Smooth muscle cell (in vitro differentiated cells): ENCODE measurements around the gene HLCS. TPM values are rescaled to one million over a fixed set of nuclear protein-coding genes. Genes with fewer than 3 reads are reported as not detected.

Source experiments
- DNase-seq: peaks from one replicate; lab custom pipeline; 2025; ENCODE audit not compliant: unreplicated experiment; lab: John Stamatoyannopoulos, UW
- H2AFZ ChIP-seq: fragments of 200-600 bp; sonication (generic); 2 replicates; pipeline ENCODE4 v1.6.0; 2016; ENCODE audit warnings: antibody characterized with exemption, low read depth, mild to moderate bottlenecking
- H3F3A ChIP-seq: fragments of 200-600 bp; sonication (generic); 2 replicates; pipeline ENCODE4 v1.6.0; 2017; ENCODE audit warnings: antibody characterized with exemption, low read depth
- H3K27ac ChIP-seq: fragments of 200-600 bp; sonication (generic); 2 replicates; pipeline ENCODE4 v1.5.1; 2016; ENCODE audit warnings: low read depth, mild to moderate bottlenecking
- H3K27me3 ChIP-seq: fragments of 200-600 bp; sonication (generic); 2 replicates; pipeline ENCODE4 v1.6.1; 2016; ENCODE audit warnings: low read depth, mild to moderate bottlenecking
- H3K36me3 ChIP-seq: fragments of 200-600 bp; sonication (generic); 2 replicates; pipeline ENCODE4 v1.5.1; 2016; ENCODE audit warnings: low read depth
- H3K4me1 ChIP-seq: fragments of 200-600 bp; sonication (generic); 2 replicates; pipeline ENCODE4 v1.5.1; 2016; ENCODE audit warnings: low read depth
- H3K4me2 ChIP-seq: fragments of 200-600 bp; sonication (generic); 2 replicates; pipeline ENCODE4 v1.6.0; 2016; ENCODE audit warnings: mild to moderate bottlenecking
- H3K4me3 ChIP-seq: fragments of 200-600 bp; sonication (generic); 2 replicates; pipeline ENCODE4 v1.5.1; 2016; ENCODE audit warnings: mild to moderate bottlenecking
- H3K79me2 ChIP-seq: fragments of 200-600 bp; sonication (generic); 2 replicates; pipeline ENCODE4 v1.6.0; 2016; ENCODE audit warnings: low read depth, mild to moderate bottlenecking
- H3K9ac ChIP-seq: fragments of 200-600 bp; sonication (generic); 2 replicates; pipeline ENCODE4 v1.6.0; 2016; ENCODE audit warnings: low read depth
- H3K9me3 ChIP-seq: fragments of 200-600 bp; sonication (generic); replicated peaks from 2 replicates; pipeline ENCODE4 v1.5.1; 2016; ENCODE audit warnings: low read depth
- H4K20me1 ChIP-seq: fragments of 200-600 bp; sonication (generic); 2 replicates; pipeline ENCODE4 v1.6.0; 2016; ENCODE audit warnings: low read depth
- CTCF ChIP-seq: fragments of 200-600 bp; sonication (generic); IDR thresholded peaks from 2 replicates; pipeline ENCODE4 v1.5.1; 2017; ENCODE audit warnings: borderline replicate concordance, mild to moderate bottlenecking, antibody characterized with exemption; ENCODE audit not compliant: insufficient read depth, poor library complexity, severe bottlenecking
- WGBS: methylation state at CpG from one replicate; pipeline ENCODE4 v1.1.7; 2016; ENCODE audit warnings: low lambda C conversion rate; 5-methylcytosine and 5-hydroxymethylcytosine counted together
- polyA plus RNA-seq: library from polyadenylated mRNA; unstranded; fragments of >200 nt; fragmentation: Nextera tagmentation; extraction: Ambion mirVana; gene quantifications from 2 replicates; pipeline ENCODE4 v1.2.1, GENCODE V29; 2016
- total RNA-seq: library from RNA; depleted of rRNA; stranded (reverse); fragments of >200 nt; gene quantifications from 2 replicates; pipeline ENCODE4 v1.2.3, GENCODE V29; 2014

Gene HLCS
- total and polyA plus RNA-seq, 2 experiments from 2014 or later = 7.5 to 20.6 TPM

- no peak for DNase-seq
- H3K4me1 ChIP-seq = no peaks in the 10 kb centered on the region
Observed at GRCh38 chr21:36735201-36735515, 231.3 kb downstream of the HLCS start.

GRCh38 chr21:36734367-36735200, 231.9 kb downstream of the HLCS start:
- H3K79me2 ChIP-seq = no peaks in the 10 kb centered on the region
- no peaks in the 10 kb centered on the region for H3K9me3 ChIP-seq
- H2AFZ ChIP-seq = no peak overlapping the region
- H3K4me1 ChIP-seq = no peaks in the 10 kb centered on the region
- H3K4me2 ChIP-seq = no peak overlapping the region
- no peaks in the 10 kb centered on the region for H4K20me1 ChIP-seq
- no peaks in the 10 kb centered on the region for H3K27me3 ChIP-seq
- WGBS = 93% methylated on average over 9 of the region's 9 CpGs
- no peak overlapping the region for H3K9ac ChIP-seq
- H3K27ac ChIP-seq = no peak overlapping the region
- H3F3A ChIP-seq = no peaks in the 10 kb centered on the region
- no peak overlapping the region for H3K4me3 ChIP-seq
- H3K36me3 ChIP-seq = no peaks in the 10 kb centered on the region
- no peak for DNase-seq
- TF ChIP-seq CTCF = no peak

More at GRCh38 chr21:36735201-36735515, 231.3 kb downstream of the HLCS start:
- Histone ChIP-seq H3K9me3 (no peaks in the 10 kb centered on the region), H3K9ac (no peak overlapping the region), H3K27ac (no peak overlapping the region), H3K27me3 (no peaks in the 10 kb centered on the region), H3K4me3 (no peak overlapping the region), H3F3A (no peaks in the 10 kb centered on the region), H3K4me2 (no peak overlapping the region), H3K79me2 (no peaks in the 10 kb centered on the region), H4K20me1 (no peaks in the 10 kb centered on the region), H3K36me3 (no peaks in the 10 kb centered on the region), H2AFZ (no peak overlapping the region)
- 65% methylated on average over 4 of the region's 4 CpGs for WGBS
- no peak for TF ChIP-seq CTCF

GRCh38 chr21:36733857-36734256, 232.6 kb downstream of the HLCS start:
- H3K9ac ChIP-seq = no peak overlapping the region
- H3K4me1 ChIP-seq = no peaks in the 10 kb centered on the region
- no peak overlapping the region for H3K4me2 ChIP-seq
- 88% methylated on average over 6 of the region's 6 CpGs for WGBS
- TF ChIP-seq CTCF = no peak
- DNase-seq = no peak
- no peak overlapping the region for H3K4me3 ChIP-seq
- H2AFZ ChIP-seq = no peak overlapping the region
- no peaks in the 10 kb centered on the region for H3K79me2 ChIP-seq
- H4K20me1 ChIP-seq = no peaks in the 10 kb centered on the region
- H3F3A ChIP-seq = no peaks in the 10 kb centered on the region
- H3K27ac ChIP-seq = no peak overlapping the region
- no peaks in the 10 kb centered on the region for H3K27me3 ChIP-seq
- H3K36me3 ChIP-seq = no peaks in the 10 kb centered on the region
- no peaks in the 10 kb centered on the region for H3K9me3 ChIP-seq

GRCh38 chr21:36732761-36733160, 233.7 kb downstream of the HLCS start:
- whole genome bisulfite sequencing = 88% methylated on average over 7 of the region's 7 CpGs
- Histone ChIP-seq H3K4me1 (no peaks in the 10 kb centered on the region), H3K4me2 (no peak overlapping the region), H3F3A (no peaks in the 10 kb centered on the region), H4K20me1 (no peaks in the 10 kb centered on the region), H3K27ac (no peak overlapping the region), H3K9ac (no peak overlapping the region), H3K9me3 (no peaks in the 10 kb centered on the region), H3K4me3 (no peak overlapping the region), H3K36me3 (no peaks in the 10 kb centered on the region), H3K27me3 (no peaks in the 10 kb centered on the region), H3K79me2 (no peaks in the 10 kb centered on the region), H2AFZ (no peak overlapping the region)
- DNase-seq = no peak
- TF ChIP-seq CTCF = no peak
